Measurements from ENCODE around the gene NDUFA3.

The NDUFA3 gene

GRCh38 chr19:54123682-54124081, 21.0 kb downstream of the NDUFA3 start:
- no peak for DNase-seq (ENCODE audit: low read depth)
- TF ChIP-seq CTCF (IDR thresholded peaks at IDR 0.05; ENCODE audit: low read depth, low read length, missing control alignments): no peak
- in situ Hi-C loops (cut with HindIII; ENCODE audit: low sequenced_read_pairs): no loop called here
- no peak overlapping the region for H3K4me3 ChIP-seq (ENCODE audit: low read depth, low read length)

GRCh38 chr19:54124393-54124792, 21.7 kb downstream of the NDUFA3 start:
- no peak for TF ChIP-seq CTCF (IDR thresholded peaks at IDR 0.05; ENCODE audit: low read depth, low read length, missing control alignments)
- in situ Hi-C loops (cut with HindIII; ENCODE audit: low sequenced_read_pairs): no loop called here

DNA sequence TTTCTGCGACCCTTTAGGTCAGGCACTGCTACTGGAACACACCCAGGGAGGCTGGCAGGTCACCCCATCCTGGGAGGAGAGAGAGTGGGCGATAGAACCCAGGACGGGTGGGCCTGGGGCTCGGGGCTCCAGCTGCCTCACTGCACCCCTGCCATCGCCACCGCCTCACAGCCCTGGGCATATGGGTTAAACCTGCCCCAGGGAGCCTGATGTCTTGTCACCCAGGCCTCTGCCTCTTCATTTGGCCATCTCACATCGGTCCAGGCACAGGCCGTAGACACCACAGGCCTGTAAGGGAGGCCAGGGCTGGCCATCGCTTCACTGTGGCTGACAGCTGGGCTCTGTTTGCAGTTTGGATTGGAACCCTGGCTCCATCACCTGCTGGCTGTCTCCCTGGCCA, 23.1 kb downstream of the NDUFA3 start:
- TF ChIP-seq CTCF (IDR thresholded peaks at IDR 0.05; ENCODE audit: low read depth, low read length, missing control alignments): no peak
- in situ Hi-C loops (cut with HindIII; ENCODE audit: low sequenced_read_pairs): no loop called here
- DNase-seq (ENCODE audit: low read depth): no peak
- no peak overlapping the region for H3K4me3 ChIP-seq (ENCODE audit: low read depth, low read length)

More at GRCh38 chr19:54124393-54124792, 21.7 kb downstream of the NDUFA3 start:
- no peak overlapping the region for H3K4me3 ChIP-seq (ENCODE audit: low read depth, low read length)
- no peak for DNase-seq (ENCODE audit: low read depth)

GRCh38 chr19:54127688-54128440, 25.2 kb downstream of the NDUFA3 start:
- TF ChIP-seq CTCF (IDR thresholded peaks at IDR 0.05; ENCODE audit: low read depth, low read length, missing control alignments): no peak
- in situ Hi-C loops (cut with HindIII; ENCODE audit: low sequenced_read_pairs): no loop called here
- no peak for DNase-seq (ENCODE audit: low read depth)
- H3K4me3 ChIP-seq (ENCODE audit: low read depth, low read length): no peak overlapping the region

DNA sequence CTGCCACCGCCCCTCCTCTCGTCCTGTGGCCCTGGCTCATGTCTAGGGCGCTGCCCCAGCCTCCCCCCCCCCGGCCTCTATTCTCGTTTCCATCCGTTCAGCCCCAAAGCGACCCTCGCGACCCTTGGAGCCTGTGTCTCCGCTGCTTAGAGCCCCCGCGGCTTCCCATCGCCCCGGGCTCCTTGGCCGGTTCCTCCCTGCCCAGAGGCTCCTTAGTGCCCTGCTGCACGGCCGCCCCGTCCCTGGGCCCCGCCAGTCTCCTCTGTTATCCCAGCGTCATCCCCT, 25.7 kb downstream of the NDUFA3 start:
- DNase-seq (ENCODE audit: low read depth): no peak
- no peak overlapping the region for H3K4me3 ChIP-seq (ENCODE audit: low read depth, low read length)
- in situ Hi-C loops (cut with HindIII; ENCODE audit: low sequenced_read_pairs): no loop called here
- TF ChIP-seq CTCF (IDR thresholded peaks at IDR 0.05; ENCODE audit: low read depth, low read length, missing control alignments): no peak

DNA sequence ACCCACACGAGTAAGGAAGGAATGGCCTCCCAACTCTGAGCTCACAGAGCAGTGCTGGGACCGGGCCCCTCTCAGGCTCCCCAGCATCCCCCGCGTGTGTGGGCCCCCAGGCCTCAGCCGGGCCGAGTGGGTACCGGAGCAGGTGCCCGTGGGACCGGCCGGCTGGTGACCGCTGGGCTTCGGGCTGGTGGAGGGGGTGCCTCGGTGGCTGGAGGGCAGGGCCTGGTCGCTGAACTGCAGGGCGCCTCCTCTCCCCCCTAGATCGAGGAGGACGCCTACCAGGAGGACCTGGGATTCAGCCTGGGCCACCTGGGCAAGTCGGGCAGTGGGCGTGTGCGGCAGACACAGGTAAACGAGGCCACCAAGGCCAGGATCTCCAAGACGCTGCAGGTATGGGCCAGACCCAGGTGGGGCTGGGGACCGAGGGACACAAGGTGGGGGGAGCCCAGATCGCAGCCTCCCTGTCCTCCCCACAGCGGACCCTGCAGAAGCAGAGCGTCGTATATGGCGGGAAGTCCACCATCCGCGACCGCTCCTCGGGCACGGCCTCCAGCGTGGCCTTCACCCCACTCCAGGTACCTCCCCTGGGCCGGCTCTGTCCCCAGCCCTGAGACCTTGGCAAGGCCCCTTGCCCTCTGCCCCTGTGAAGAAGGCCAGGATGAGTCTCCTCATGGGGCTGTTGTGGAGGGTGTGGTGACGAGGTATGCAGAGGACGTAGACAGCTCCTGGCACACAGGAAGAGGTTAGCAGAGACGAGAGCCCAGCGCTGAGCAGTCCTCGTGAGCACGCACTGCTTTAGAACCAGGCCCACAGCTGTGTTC, 26.4 kb downstream of the NDUFA3 start:
- in situ Hi-C loops (cut with HindIII; ENCODE audit: low sequenced_read_pairs): no loop called here
- DNase-seq (ENCODE audit: low read depth): no peak
- no peak for TF ChIP-seq CTCF (IDR thresholded peaks at IDR 0.05; ENCODE audit: low read depth, low read length, missing control alignments)
- no peak overlapping the region for H3K4me3 ChIP-seq (ENCODE audit: low read depth, low read length)

All from astrocyte of the cerebellum (primary cell).